ENCODE measurements around the gene SPINT1. TPM values are rescaled to one million over a fixed set of nuclear protein-coding genes. Genes with fewer than 3 reads are reported as not detected.

The SPINT1 gene, protein sequence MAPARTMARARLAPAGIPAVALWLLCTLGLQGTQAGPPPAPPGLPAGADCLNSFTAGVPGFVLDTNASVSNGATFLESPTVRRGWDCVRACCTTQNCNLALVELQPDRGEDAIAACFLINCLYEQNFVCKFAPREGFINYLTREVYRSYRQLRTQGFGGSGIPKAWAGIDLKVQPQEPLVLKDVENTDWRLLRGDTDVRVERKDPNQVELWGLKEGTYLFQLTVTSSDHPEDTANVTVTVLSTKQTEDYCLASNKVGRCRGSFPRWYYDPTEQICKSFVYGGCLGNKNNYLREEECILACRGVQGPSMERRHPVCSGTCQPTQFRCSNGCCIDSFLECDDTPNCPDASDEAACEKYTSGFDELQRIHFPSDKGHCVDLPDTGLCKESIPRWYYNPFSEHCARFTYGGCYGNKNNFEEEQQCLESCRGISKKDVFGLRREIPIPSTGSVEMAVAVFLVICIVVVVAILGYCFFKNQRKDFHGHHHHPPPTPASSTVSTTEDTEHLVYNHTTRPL
- total RNA-seq (1 to 10 TPM in 4 of 5 experiments, under 1 TPM in 1; 1.00 to 8.9 (median 3.6) TPM), polyA plus RNA-seq (1 to 10 TPM; 2.0 to 4.2 TPM), total RNA-seq (1.5 reads per million, percentile 4 among the genes with 10 or more reads in this experiment)

DNA sequence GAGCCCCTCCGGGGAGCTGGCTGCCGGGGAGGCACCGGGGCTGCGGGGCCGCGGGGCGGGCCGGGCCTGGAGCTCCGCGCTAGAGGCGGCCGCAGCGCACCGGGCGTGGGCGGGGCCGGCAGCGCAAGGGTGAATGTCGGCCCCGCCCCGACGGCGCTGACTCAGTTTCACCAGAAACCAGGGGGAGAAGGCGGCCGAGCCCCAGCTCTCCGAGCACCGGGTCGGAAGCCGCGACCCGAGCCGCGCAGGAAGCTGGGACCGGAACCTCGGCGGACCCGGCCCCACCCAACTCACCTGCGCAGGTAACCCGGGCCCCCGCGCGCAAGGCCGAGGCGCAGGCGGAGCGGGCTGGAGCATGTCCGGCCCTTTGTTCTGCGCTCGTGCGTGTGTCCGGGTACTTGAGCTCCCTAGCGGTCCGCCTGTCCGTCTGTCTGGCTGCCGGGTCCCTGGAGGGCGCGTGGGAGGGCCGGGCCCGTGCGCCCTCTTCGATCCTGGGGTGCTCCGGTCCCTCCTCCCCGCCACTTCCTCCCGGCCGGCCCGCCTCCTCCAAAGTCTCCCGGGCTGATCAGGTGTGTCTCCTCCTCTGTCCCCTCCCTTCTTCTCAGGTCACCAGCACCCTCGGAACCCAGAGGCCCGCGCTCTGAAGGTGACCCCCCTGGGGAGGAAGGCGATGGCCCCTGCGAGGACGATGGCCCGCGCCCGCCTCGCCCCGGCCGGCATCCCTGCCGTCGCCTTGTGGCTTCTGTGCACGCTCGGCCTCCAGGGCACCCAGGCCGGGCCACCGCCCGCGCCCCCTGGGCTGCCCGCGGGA, at the start of gene SPINT1:
Gene SPINT1 (plus strand): TSS at position 164 of the 811 bp plus-strand sequence. CDS start 507 bp downstream, at position 671.
- Mint-ChIP-seq H3K36me3 (peaks cover 0 to 3% (median 0%) of the 10 kb centered on the region in 5 donors), H3K4me3 (peak within 1 kb of the TSS; percentile 82 to 94 (median 86)), H3K9me3 (no peaks in the 10 kb centered on the region), H3K4me1 (peaks cover 12 to 38% (median 32%) of the 10 kb centered on the region in 7 donors), H3K27me3 (peaks cover 0 to 38% (median 4%) of the 10 kb centered on the region in 5 donors), H3K27ac (peak within 1 kb of the TSS in 5 of 9 donors; percentile 36 to 93 (median 55))
- ChIA-PET POLR2A (interaction anchor here (0.6 to 0.7 kb wide), 2 partner anchors 37 to 78 kb away, joined by 6 to 7 read pairs; no protein-coding TSS in a partner anchor), CTCF (interaction anchor here (1.6 kb wide), 1 partner anchor 62 kb away, joined by 5 read pairs; no protein-coding TSS in a partner anchor)
- Histone ChIP-seq H3K36me3 (ENCODE audit: control insufficient read depth in 2 of 3, insufficient read depth in 3 of 3, low read length in 3 of 3) (no peaks in the 10 kb centered on the region), H3K4me3 (ENCODE audit: low read length) (peak within 1 kb of the TSS; percentile 58), H3K27ac (ENCODE audit: low read depth, low read length) (peak within 1 kb of the TSS; percentile 0), H3K27me3 (ENCODE audit: control insufficient read depth in 2 of 2, insufficient read depth in 2 of 2, low read length in 2 of 2) (peaks cover 0 to 3% of the 10 kb centered on the region in 2 donors), H3K9me3 (ENCODE audit: control insufficient read depth in 2 of 3, low read length in 3 of 3) (no peaks in the 10 kb centered on the region), H3K4me1 (ENCODE audit: control insufficient read depth in 2 of 2, insufficient read depth in 2 of 2, low read length in 2 of 2) (peaks cover 0 to 15% of the 10 kb centered on the region in 2 donors)
- DNase-seq (peak in 6 of 9 donors; percentile 20 to 81 (median 25)), ATAC-seq (peak; percentile 45)
- intact Hi-C loops (cut with micrococcal nuclease), result loop anchor here (1.0 kb wide), 1 partner anchor 37 kb away; the partner anchor contains the start of genes DNAJC17 (in 2 of the 2) and ZFYVE19 (in 2 of the 2)

DNA sequence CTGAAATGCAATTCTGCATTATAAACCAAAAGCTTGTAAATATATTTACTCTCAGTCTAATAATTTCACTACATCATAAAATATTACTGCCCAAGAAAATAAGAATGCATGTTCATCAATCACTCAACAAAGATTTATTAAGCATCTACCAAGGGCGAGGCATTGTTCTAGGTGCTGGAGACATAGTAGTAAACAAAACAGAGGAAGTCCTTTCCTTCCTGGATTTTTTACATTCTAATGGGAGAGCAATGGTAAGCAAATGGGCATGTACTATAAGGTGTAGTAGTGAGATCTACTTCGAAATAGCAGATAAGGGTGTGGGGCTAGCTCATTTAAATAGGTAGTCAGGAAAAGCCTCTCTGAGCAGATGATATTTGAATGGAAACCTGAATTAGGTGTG, 47.8 kb upstream of the SPINT1 start:
- no peak for ATAC-seq
- ChIA-PET CTCF (interaction anchor here (0.6 kb wide), 1 partner anchor 229 kb away, joined by 4 read pairs; no protein-coding TSS in a partner anchor), POLR2A (no interaction called here)
- H3K27ac Mint-ChIP-seq, result peak overlapping the region in 1 of 9 donors; percentile 1
- Histone ChIP-seq H3K4me3 (ENCODE audit: low read length) (no peak overlapping the region), H3K36me3 (ENCODE audit: control insufficient read depth in 2 of 3, insufficient read depth in 3 of 3, low read length in 3 of 3) (peaks cover 0 to 19% (median 0%) of the 10 kb centered on the region in 3 experiments), H3K27me3 (ENCODE audit: control insufficient read depth in 2 of 2, insufficient read depth in 2 of 2, low read length in 2 of 2) (no peaks in the 10 kb centered on the region), H3K9me3 (ENCODE audit: control insufficient read depth in 2 of 3, low read length in 3 of 3) (no peaks in the 10 kb centered on the region), H3K27ac (ENCODE audit: low read depth, low read length) (no peak overlapping the region), H3K4me1 (ENCODE audit: control insufficient read depth in 2 of 2, insufficient read depth in 2 of 2, low read length in 2 of 2) (no peaks in the 10 kb centered on the region)
- intact Hi-C loops (cut with micrococcal nuclease), result no loop called here
- peaks cover 10 to 39% (median 31%) of the 10 kb centered on the region in 7 donors for H3K4me1 Mint-ChIP-seq
- H3K9me3 Mint-ChIP-seq, result no peaks in the 10 kb centered on the region
- H3K4me3 Mint-ChIP-seq, result no peak overlapping the region
- peaks cover 3 to 33% (median 9%) of the 10 kb centered on the region in 5 donors for H3K36me3 Mint-ChIP-seq
- DNase-seq, result no peak
- H3K27me3 Mint-ChIP-seq, result no peaks in the 10 kb centered on the region

DNA sequence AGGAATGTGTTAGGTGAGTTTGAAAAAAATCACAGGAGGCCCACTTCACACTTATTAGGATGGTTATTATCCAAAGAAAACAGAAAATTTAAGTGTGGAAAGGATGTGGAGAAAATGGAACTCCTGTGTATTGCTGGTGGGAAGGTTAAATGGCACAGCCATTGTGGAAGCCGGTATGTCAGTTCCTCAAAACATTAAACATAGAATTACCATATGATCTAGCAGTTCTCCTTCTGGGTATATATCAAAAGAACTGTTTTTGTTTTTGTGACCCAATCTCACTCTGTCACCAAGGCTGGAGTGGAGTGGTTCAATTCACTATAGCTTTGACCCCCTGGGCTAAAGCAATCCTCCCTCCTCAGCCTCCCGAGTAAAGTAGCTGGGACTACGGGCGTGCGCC, 47.3 kb upstream of the SPINT1 start:
- ATAC-seq (no peak), DNase-seq (no peak)
- Histone ChIP-seq H3K27me3 (ENCODE audit: control insufficient read depth in 2 of 2, insufficient read depth in 2 of 2, low read length in 2 of 2) (no peaks in the 10 kb centered on the region), H3K4me1 (ENCODE audit: control insufficient read depth in 2 of 2, insufficient read depth in 2 of 2, low read length in 2 of 2) (no peaks in the 10 kb centered on the region), H3K9me3 (ENCODE audit: control insufficient read depth in 2 of 3, low read length in 3 of 3) (no peaks in the 10 kb centered on the region), H3K36me3 (ENCODE audit: control insufficient read depth in 2 of 3, insufficient read depth in 3 of 3, low read length in 3 of 3) (peaks cover 0 to 21% (median 0%) of the 10 kb centered on the region in 3 experiments), H3K27ac (ENCODE audit: low read depth, low read length) (no peak overlapping the region), H3K4me3 (ENCODE audit: low read length) (no peak overlapping the region)
- ChIA-PET POLR2A (no interaction called here), CTCF (interaction anchor here (1.4 kb wide), 1 partner anchor 12 kb away, joined by 8 read pairs; no protein-coding TSS in a partner anchor)
- Mint-ChIP-seq H3K9me3 (no peaks in the 10 kb centered on the region), H3K36me3 (peaks cover 3 to 36% (median 11%) of the 10 kb centered on the region in 5 donors), H3K27ac (peak overlapping the region in 2 of 9 donors; percentile 1 to 36), H3K4me1 (peaks cover 11 to 42% (median 34%) of the 10 kb centered on the region in 7 donors), H3K4me3 (no peak overlapping the region), H3K27me3 (no peaks in the 10 kb centered on the region)
- intact Hi-C loops (cut with micrococcal nuclease), result no loop called here

DNA sequence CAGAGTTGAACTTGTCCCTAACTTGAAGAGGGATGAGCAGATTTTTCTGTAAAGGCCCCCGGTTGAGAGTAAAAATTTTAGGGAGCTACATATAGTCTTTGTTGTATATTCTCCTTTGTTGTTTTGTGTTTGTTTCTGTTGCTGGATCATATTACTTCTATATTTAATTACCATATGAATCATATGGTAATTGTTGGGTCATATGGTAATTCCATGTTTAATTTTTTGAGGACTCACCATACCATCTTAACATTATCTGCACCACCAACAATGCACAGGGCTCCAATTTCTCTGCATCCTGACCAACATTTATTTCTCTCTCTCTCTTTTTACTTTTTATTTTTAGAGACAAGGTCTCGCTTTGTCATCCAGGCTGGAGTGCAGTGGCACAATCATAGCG, 44.3 kb upstream of the SPINT1 start:
- H3K27ac Mint-ChIP-seq, result no peak overlapping the region

DNA sequence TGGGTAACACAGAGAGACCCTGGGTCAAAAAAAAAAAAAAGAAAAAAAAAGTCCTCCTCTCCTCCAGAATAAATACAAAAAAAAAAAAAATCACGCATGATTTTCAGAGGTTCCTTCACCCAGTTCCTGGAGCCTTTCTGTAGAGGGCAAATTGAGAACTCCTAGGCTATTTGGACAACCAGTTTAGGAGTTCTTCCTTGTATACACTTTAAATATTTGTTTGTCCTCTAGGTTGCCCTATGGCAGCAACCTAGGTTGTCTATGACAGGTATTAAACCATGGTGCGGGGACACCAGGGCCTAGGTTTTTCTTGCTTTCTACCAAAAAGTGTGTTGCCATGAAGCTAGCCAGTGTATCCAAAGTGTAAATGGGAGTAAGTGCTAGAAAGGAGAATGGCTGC, 40.8 kb upstream of the SPINT1 start:
- peaks cover 4 to 30% (median 14%) of the 10 kb centered on the region in 5 donors for H3K36me3 Mint-ChIP-seq
- ChIA-PET POLR2A (no interaction called here), CTCF (interaction anchor here (1.2 kb wide), 1 partner anchor 18 kb away, joined by 3 read pairs; no protein-coding TSS in a partner anchor)
- no peak overlapping the region for H3K27ac Mint-ChIP-seq
- Histone ChIP-seq H3K27me3 (ENCODE audit: control insufficient read depth in 2 of 2, insufficient read depth in 2 of 2, low read length in 2 of 2) (no peaks in the 10 kb centered on the region), H3K4me3 (ENCODE audit: low read length) (no peak overlapping the region), H3K36me3 (ENCODE audit: control insufficient read depth in 2 of 3, insufficient read depth in 3 of 3, low read length in 3 of 3) (peaks cover 0 to 14% (median 4%) of the 10 kb centered on the region in 3 experiments), H3K27ac (ENCODE audit: low read depth, low read length) (no peak overlapping the region), H3K9me3 (ENCODE audit: control insufficient read depth in 2 of 3, low read length in 3 of 3) (no peaks in the 10 kb centered on the region), H3K4me1 (ENCODE audit: control insufficient read depth in 2 of 2, insufficient read depth in 2 of 2, low read length in 2 of 2) (peaks cover 11 to 12% of the 10 kb centered on the region in 2 donors)
- intact Hi-C loops (cut with micrococcal nuclease), result loop anchor here in 1 of 2 donors (10.0 kb wide), 1 partner anchor 338 kb away; no protein-coding TSS in a partner anchor
- no peak overlapping the region for H3K4me3 Mint-ChIP-seq
- no peaks in the 10 kb centered on the region for H3K9me3 Mint-ChIP-seq
- peaks cover 26 to 57% (median 39%) of the 10 kb centered on the region in 7 donors for H3K4me1 Mint-ChIP-seq
- H3K27me3 Mint-ChIP-seq, result no peaks in the 10 kb centered on the region
- DNase-seq, result no peak
- no peak for ATAC-seq

More for the DNA sequence above, 44.3 kb upstream of the SPINT1 start:
- H3K4me1 Mint-ChIP-seq, result peaks cover 20 to 54% (median 38%) of the 10 kb centered on the region in 7 donors
- intact Hi-C loops (cut with micrococcal nuclease), result no loop called here
- DNase-seq (no peak), ATAC-seq (no peak)
- no peak overlapping the region for H3K27ac ChIP-seq (ENCODE audit: low read depth, low read length)
- CTCF ChIA-PET, result no interaction called here
- no peaks in the 10 kb centered on the region for H3K27me3 Mint-ChIP-seq
- H3K36me3 ChIP-seq (ENCODE audit: control insufficient read depth in 2 of 3, insufficient read depth in 3 of 3, low read length in 3 of 3), result peaks cover 0 to 6% (median 4%) of the 10 kb centered on the region in 3 experiments
- POLR2A ChIA-PET, result no interaction called here
- H3K9me3 Mint-ChIP-seq, result no peaks in the 10 kb centered on the region
- H3K27me3 ChIP-seq (ENCODE audit: control insufficient read depth in 2 of 2, insufficient read depth in 2 of 2, low read length in 2 of 2), result no peaks in the 10 kb centered on the region
- H3K9me3 ChIP-seq (ENCODE audit: control insufficient read depth in 2 of 3, low read length in 3 of 3), result no peaks in the 10 kb centered on the region
- no peak overlapping the region for H3K4me3 Mint-ChIP-seq
- no peak overlapping the region for H3K4me3 ChIP-seq (ENCODE audit: low read length)
- H3K4me1 ChIP-seq (ENCODE audit: control insufficient read depth in 2 of 2, insufficient read depth in 2 of 2, low read length in 2 of 2), result no peaks in the 10 kb centered on the region
- H3K36me3 Mint-ChIP-seq, result peaks cover 3 to 36% (median 15%) of the 10 kb centered on the region in 5 donors

DNA sequence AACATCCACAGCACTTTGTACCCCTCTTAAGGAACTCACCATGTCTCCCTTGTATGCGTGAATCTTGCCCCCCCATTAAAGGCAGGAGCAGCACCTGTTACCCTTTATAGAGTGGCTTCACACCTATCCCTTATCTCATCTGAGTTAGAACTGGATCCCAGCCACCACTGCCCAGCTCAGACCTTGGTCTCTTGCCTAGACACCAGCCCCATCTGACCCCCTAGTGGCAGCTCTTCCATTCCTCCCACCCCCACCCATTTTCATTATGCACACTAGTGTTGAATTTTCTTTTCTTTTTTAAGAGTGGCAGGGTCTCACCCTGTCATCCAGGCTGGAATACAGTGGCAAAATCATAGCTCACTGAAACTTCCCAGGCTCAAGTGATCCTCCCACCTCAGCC, 40.2 kb upstream of the SPINT1 start:
- Mint-ChIP-seq H3K9me3 (no peaks in the 10 kb centered on the region), H3K4me3 (no peak overlapping the region), H3K36me3 (peaks cover 4 to 24% (median 8%) of the 10 kb centered on the region in 5 donors), H3K4me1 (peaks cover 28 to 60% (median 40%) of the 10 kb centered on the region in 7 donors), H3K27ac (peak overlapping the region in 1 of 9 donors; percentile 32), H3K27me3 (no peaks in the 10 kb centered on the region)
- DNase-seq (no peak), ATAC-seq (no peak)
- intact Hi-C loops (cut with micrococcal nuclease), result loop anchor here in 1 of 2 donors (10.0 kb wide), 1 partner anchor 339 kb away; no protein-coding TSS in a partner anchor
- Histone ChIP-seq H3K27ac (ENCODE audit: low read depth, low read length) (no peak overlapping the region), H3K27me3 (ENCODE audit: control insufficient read depth in 2 of 2, insufficient read depth in 2 of 2, low read length in 2 of 2) (no peaks in the 10 kb centered on the region), H3K4me3 (ENCODE audit: low read length) (no peak overlapping the region), H3K9me3 (ENCODE audit: control insufficient read depth in 2 of 3, low read length in 3 of 3) (no peaks in the 10 kb centered on the region), H3K36me3 (ENCODE audit: control insufficient read depth in 2 of 3, insufficient read depth in 3 of 3, low read length in 3 of 3) (peaks cover 0 to 14% (median 4%) of the 10 kb centered on the region in 3 experiments), H3K4me1 (ENCODE audit: control insufficient read depth in 2 of 2, insufficient read depth in 2 of 2, low read length in 2 of 2) (peaks cover 14 to 16% of the 10 kb centered on the region in 2 donors)
- CTCF ChIA-PET, result interaction anchor here (0.7 kb wide), 1 partner anchor 203 kb away, joined by 8 read pairs; no protein-coding TSS in a partner anchor
- POLR2A ChIA-PET, result no interaction called here
